ENCODE data around the gene TMEM119.

TMEM119 gene

GRCh38 chr12:108616941-108617858 is 19.3 kb upstream of the TMEM119 start:
- no peaks in the 10 kb centered on the region for H3K36me3 ChIP-seq (ENCODE audit: insufficient read depth, low read length)
- H2AFZ ChIP-seq (ENCODE audit: low read depth, low read length) = no peak overlapping the region
- H3K9me3 ChIP-seq (ENCODE audit: low read length) = no peaks in the 10 kb centered on the region
- H3K27me3 ChIP-seq (ENCODE audit: insufficient read depth, low read length) = no peaks in the 10 kb centered on the region
- peaks cover 9% of the 10 kb centered on the region for H3K4me1 ChIP-seq (ENCODE audit: insufficient read depth, low read length)
- H3K4me3 ChIP-seq (ENCODE audit: low read length) = no peak overlapping the region

DNA sequence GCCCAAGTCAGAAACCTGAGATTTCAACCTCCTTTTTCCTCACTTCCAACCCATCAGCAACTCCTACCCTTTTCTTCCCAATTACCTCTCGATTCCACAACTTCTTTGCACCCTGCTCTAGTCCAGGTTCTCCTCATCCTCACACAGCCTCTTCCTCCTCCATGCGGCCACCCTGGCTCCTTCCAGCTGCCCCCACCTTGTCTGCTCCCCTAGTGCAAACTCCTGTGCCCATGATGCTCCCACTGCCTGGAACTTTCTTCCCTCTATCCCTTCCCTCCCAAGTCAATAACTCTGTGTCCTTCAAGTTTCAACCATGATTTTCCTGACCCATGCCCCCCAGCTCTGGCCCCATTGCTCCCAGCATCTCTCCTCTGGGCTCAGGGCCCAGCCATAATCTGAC is 18.5 kb upstream of the TMEM119 start:
- Histone ChIP-seq H3K9me3 (ENCODE audit: low read length) (no peaks in the 10 kb centered on the region), H2AFZ (ENCODE audit: low read depth, low read length) (no peak overlapping the region), H3K27me3 (ENCODE audit: insufficient read depth, low read length) (no peaks in the 10 kb centered on the region), H3K36me3 (ENCODE audit: insufficient read depth, low read length) (no peaks in the 10 kb centered on the region), H3K4me1 (ENCODE audit: insufficient read depth, low read length) (peaks cover 6% of the 10 kb centered on the region), H3K4me3 (ENCODE audit: low read length) (no peak overlapping the region)

GRCh38 chr12:108615918-108616317 is 18.0 kb upstream of the TMEM119 start:
- Histone ChIP-seq H3K4me1 (ENCODE audit: insufficient read depth, low read length) (peaks cover 6% of the 10 kb centered on the region), H3K36me3 (ENCODE audit: insufficient read depth, low read length) (no peaks in the 10 kb centered on the region)

GRCh38 chr12:108614639-108615038 is 16.8 kb upstream of the TMEM119 start:
- Histone ChIP-seq H3K4me1 (ENCODE audit: insufficient read depth, low read length) (peaks cover 6% of the 10 kb centered on the region), H3K27me3 (ENCODE audit: insufficient read depth, low read length) (peaks cover 13% of the 10 kb centered on the region), H2AFZ (ENCODE audit: low read depth, low read length) (no peak overlapping the region), H3K36me3 (ENCODE audit: insufficient read depth, low read length) (no peaks in the 10 kb centered on the region), H3K9me3 (ENCODE audit: low read length) (no peaks in the 10 kb centered on the region), H3K4me3 (ENCODE audit: low read length) (no peak overlapping the region)

More at GRCh38 chr12:108615918-108616317, 18.0 kb upstream of the TMEM119 start:
- Histone ChIP-seq H3K4me3 (ENCODE audit: low read length) (no peak overlapping the region), H3K27me3 (ENCODE audit: insufficient read depth, low read length) (peaks cover 1% of the 10 kb centered on the region), H2AFZ (ENCODE audit: low read depth, low read length) (no peak overlapping the region), H3K9me3 (ENCODE audit: low read length) (no peaks in the 10 kb centered on the region)

- Histone ChIP-seq H3K27me3 (ENCODE audit: insufficient read depth, low read length) (peaks cover 14% of the 10 kb centered on the region), H2AFZ (ENCODE audit: low read depth, low read length) (no peak overlapping the region), H3K4me3 (ENCODE audit: low read length) (no peak overlapping the region), H3K9me3 (ENCODE audit: low read length) (no peaks in the 10 kb centered on the region), H3K36me3 (ENCODE audit: insufficient read depth, low read length) (no peaks in the 10 kb centered on the region), H3K4me1 (ENCODE audit: insufficient read depth, low read length) (peaks cover 6% of the 10 kb centered on the region)
Observed at GRCh38 chr12:108614041-108614440, 16.2 kb upstream of the TMEM119 start.

DNA sequence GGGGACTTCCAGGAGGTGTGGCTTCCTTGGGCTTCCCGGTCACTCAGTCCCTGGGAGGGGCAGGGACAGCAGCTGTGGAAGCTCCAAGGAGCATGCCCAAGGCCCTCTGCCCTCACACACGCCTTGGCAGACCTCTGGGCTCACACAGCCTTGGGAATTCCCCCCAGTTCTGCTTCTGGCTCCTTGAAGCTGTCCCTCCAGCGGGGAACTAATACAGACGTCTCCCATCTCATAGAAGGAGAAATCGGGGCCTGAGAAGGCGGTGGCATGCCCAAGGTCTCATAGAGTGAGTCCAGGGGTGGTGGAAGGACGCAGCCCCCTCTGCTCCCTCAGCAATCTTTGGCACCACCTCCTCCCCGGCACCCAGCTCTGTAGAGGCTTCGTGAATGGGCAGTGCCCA is 15.7 kb upstream of the TMEM119 start:
- H3K9me3 ChIP-seq (ENCODE audit: low read length) = no peaks in the 10 kb centered on the region

DNA sequence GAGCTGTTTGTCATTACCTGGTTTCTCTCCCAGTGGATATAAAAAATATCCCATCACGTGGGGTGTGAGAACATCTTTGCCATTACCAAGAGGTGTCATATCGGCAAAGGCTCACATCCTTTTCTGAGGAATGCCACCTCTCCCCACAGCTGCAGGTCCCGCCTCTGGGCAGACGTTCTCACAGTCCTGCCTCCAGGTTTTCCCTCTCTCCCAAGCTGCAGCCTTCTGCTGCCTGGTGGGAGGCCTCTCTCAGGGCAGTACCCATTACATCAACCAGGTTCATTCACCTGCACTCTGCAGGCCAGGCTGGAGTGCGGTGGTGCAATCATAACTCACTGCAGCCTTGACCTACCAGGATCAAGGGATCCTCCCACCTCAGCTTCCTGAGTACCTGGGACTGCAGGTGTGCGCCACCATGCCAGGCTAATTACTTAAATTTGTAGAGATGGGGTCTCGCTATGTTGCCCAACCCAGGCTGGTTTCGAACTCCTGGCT is 15.0 kb upstream of the TMEM119 start:
- Histone ChIP-seq H2AFZ (ENCODE audit: low read depth, low read length) (no peak overlapping the region), H3K4me1 (ENCODE audit: insufficient read depth, low read length) (no peaks in the 10 kb centered on the region), H3K27me3 (ENCODE audit: insufficient read depth, low read length) (peaks cover 14% of the 10 kb centered on the region), H3K36me3 (ENCODE audit: insufficient read depth, low read length) (no peaks in the 10 kb centered on the region), H3K9me3 (ENCODE audit: low read length) (no peaks in the 10 kb centered on the region), H3K4me3 (ENCODE audit: low read length) (no peak overlapping the region)

More for the DNA sequence above, 15.7 kb upstream of the TMEM119 start:
- no peak overlapping the region for H3K4me3 ChIP-seq (ENCODE audit: low read length)
- peaks cover 4% of the 10 kb centered on the region for H3K4me1 ChIP-seq (ENCODE audit: insufficient read depth, low read length)
- H3K27me3 ChIP-seq (ENCODE audit: insufficient read depth, low read length) = peaks cover 14% of the 10 kb centered on the region
- no peaks in the 10 kb centered on the region for H3K36me3 ChIP-seq (ENCODE audit: insufficient read depth, low read length)
- no peak overlapping the region for H2AFZ ChIP-seq (ENCODE audit: low read depth, low read length)

DNA sequence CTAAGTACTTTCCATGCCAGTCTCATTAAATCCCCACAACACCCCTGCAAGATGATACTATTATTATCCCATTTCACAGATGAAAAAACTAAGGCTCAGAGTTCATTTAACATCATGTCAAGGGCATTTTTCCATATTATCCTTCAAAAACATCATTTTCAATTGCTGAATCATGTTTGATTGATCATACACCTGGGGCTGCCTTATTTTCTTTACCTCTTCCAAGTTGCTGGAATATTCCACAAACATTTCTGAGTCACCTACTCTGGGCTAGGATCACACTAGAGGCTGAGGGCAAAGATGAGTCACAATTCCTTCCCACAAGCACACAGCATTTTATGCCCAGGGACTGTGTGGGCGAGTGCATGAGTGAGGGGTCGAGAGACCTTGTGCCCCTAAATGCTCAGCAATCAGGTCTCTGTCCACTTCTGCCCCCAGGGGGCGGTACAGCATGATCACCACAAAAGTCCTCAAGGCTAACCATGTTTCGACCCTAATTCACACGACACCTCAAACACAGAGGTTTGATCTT is 14.1 kb upstream of the TMEM119 start:
- no peaks in the 10 kb centered on the region for H3K4me1 ChIP-seq (ENCODE audit: insufficient read depth, low read length)
- H3K9me3 ChIP-seq (ENCODE audit: low read length) = no peaks in the 10 kb centered on the region
- H3K4me3 ChIP-seq (ENCODE audit: low read length) = no peak overlapping the region
- H2AFZ ChIP-seq (ENCODE audit: low read depth, low read length) = no peak overlapping the region
- peaks cover 14% of the 10 kb centered on the region for H3K27me3 ChIP-seq (ENCODE audit: insufficient read depth, low read length)
- no peaks in the 10 kb centered on the region for H3K36me3 ChIP-seq (ENCODE audit: insufficient read depth, low read length)

GRCh38 chr12:108610856-108611605 is 13.1 kb upstream of the TMEM119 start:
- Histone ChIP-seq H2AFZ (ENCODE audit: low read depth, low read length) (no peak overlapping the region), H3K4me3 (ENCODE audit: low read length) (no peak overlapping the region), H3K36me3 (ENCODE audit: insufficient read depth, low read length) (no peaks in the 10 kb centered on the region), H3K27me3 (ENCODE audit: insufficient read depth, low read length) (peaks cover 14% of the 10 kb centered on the region), H3K9me3 (ENCODE audit: low read length) (no peaks in the 10 kb centered on the region), H3K4me1 (ENCODE audit: insufficient read depth, low read length) (no peaks in the 10 kb centered on the region)

- no peaks in the 10 kb centered on the region for H3K4me1 ChIP-seq (ENCODE audit: insufficient read depth, low read length)
- H3K4me3 ChIP-seq (ENCODE audit: low read length) = no peak overlapping the region
- H3K27me3 ChIP-seq (ENCODE audit: insufficient read depth, low read length) = peaks cover 14% of the 10 kb centered on the region
- H3K9me3 ChIP-seq (ENCODE audit: low read length) = no peaks in the 10 kb centered on the region
- H2AFZ ChIP-seq (ENCODE audit: low read depth, low read length) = no peak overlapping the region
- no peaks in the 10 kb centered on the region for H3K36me3 ChIP-seq (ENCODE audit: insufficient read depth, low read length)
Observed at GRCh38 chr12:108610336-108610815, 12.5 kb upstream of the TMEM119 start.

DNA sequence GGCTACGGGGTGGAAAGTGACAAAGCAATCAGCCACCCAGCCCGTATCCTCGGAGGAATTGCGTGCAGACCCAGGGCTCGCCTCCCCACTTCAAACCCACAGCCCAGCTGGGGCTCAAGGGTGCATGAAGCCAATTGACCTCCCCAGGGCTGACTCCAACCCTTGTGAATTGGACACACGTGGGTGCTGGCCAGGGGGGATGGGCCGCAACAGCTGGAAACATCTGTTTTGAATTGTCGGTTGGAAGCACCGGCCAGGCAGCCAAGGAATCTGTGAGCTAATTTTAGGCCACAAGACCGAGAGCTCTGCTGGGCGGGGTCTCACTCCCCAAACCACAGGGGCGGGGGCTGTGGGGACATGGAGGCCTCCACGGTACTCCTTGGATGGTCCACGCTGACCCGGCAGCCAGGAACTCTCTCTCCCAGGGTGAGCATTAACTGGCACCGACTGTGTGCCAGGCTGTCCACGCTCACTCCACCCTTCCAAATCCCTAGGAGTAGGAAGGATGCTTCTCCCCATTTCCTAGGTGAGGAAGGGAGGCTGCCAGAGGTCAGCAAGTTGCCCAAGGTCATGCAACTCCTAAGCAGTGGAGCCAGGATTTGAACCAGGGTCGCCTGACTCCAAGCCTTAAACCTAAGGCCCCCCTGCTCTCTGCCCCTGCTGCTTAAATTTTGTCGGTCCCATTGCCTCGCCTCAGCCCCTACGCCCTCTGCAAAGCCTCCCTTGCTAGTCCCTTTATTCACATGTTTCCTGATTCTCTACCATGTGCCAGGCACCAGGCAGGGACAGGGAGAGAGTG is 11.9 kb upstream of the TMEM119 start:
- H3K36me3 ChIP-seq (ENCODE audit: insufficient read depth, low read length) = no peaks in the 10 kb centered on the region
- no peaks in the 10 kb centered on the region for H3K9me3 ChIP-seq (ENCODE audit: low read length)
- no peak overlapping the region for H3K4me3 ChIP-seq (ENCODE audit: low read length)
- peaks cover 14% of the 10 kb centered on the region for H3K27me3 ChIP-seq (ENCODE audit: insufficient read depth, low read length)
- H3K4me1 ChIP-seq (ENCODE audit: insufficient read depth, low read length) = no peaks in the 10 kb centered on the region
- H2AFZ ChIP-seq (ENCODE audit: low read depth, low read length) = no peak overlapping the region

DNA sequence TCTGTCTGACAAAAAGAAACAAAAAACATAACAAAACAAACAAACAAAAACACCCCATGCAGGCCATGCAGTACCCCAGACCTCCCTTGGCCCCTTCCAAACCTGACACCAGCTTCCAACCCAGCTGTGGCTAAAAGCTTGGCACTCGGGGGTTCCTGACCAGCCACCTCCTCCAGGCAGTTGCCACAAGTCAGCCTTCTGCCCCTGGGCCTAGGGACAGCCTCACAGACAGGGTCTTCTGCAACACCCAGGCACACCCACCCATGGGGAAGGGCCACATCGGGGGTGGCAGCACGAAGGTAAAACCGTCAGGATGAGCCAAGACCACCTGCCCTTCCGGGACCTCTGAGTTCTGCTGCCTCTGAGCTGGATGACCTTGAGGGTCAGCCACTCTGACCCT is 10.7 kb upstream of the TMEM119 start:
- H3K27me3 ChIP-seq (ENCODE audit: insufficient read depth, low read length) = peaks cover 14% of the 10 kb centered on the region
- H3K36me3 ChIP-seq (ENCODE audit: insufficient read depth, low read length) = no peaks in the 10 kb centered on the region
- no peaks in the 10 kb centered on the region for H3K4me1 ChIP-seq (ENCODE audit: insufficient read depth, low read length)
- H3K9me3 ChIP-seq (ENCODE audit: low read length) = no peaks in the 10 kb centered on the region
- no peak overlapping the region for H3K4me3 ChIP-seq (ENCODE audit: low read length)
- no peak overlapping the region for H2AFZ ChIP-seq (ENCODE audit: low read depth, low read length)
